C4-2B (cell line): ENCODE measurements around the gene C3orf33.

Experiments
- H3K27ac ChIP-seq: fragments of 450-650 bp; 2 replicates; pipeline ENCODE4 v1.5.1; 2017
- ZFX ChIP-seq: fragments of 450-650 bp; IDR thresholded peaks from 2 replicates; pipeline ENCODE4 v1.6.1; 2017
- TF ChIP-seq, protein P1 (sequence below): fragments of 450-650 bp; conservative IDR thresholded peaks from 2 replicates; pipeline ENCODE4 v1.5.1; 2017; ENCODE audit warnings: mild to moderate bottlenecking

C3orf33 gene

DNA sequence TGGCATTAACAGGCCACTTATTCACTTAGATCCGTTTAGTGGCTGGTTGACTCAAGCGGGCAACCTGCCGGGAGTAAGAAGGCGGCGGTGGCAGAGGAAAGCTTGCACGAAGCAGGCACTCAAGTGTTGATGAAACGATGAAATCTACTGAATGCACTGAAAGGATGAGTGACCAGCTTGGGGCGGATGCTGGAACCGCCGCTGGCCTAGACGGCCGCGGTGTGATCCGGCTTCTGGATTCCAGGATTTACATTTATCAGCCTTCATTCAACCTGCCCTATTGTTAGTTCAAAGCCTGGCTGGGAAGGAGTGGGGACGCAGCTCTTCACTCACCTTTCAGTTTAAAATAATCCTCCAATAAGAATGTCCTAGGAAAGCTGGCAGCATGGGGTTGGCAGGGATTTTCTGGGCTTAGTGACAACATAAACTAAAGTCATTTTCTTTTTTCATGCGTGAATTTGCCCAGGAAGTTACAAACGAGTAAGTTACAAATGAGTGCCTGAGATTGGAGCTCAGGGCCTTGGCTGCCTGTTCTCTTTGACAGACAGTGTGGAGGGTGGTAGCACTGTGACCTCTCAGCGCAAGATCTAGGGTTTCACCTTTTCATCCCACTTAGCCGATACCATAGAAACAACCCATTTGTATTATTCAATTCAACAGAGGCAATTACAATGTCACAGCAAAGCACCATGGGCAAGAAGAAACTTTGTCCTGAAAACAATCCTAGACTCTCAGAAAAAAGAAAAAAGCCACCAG lies 60.1 kb downstream of the C3orf33 start:
- H3K27ac ChIP-seq: no peak overlapping the region
- TF ChIP-seq ZFX: no peak
- TF ChIP-seq, protein P1, sequence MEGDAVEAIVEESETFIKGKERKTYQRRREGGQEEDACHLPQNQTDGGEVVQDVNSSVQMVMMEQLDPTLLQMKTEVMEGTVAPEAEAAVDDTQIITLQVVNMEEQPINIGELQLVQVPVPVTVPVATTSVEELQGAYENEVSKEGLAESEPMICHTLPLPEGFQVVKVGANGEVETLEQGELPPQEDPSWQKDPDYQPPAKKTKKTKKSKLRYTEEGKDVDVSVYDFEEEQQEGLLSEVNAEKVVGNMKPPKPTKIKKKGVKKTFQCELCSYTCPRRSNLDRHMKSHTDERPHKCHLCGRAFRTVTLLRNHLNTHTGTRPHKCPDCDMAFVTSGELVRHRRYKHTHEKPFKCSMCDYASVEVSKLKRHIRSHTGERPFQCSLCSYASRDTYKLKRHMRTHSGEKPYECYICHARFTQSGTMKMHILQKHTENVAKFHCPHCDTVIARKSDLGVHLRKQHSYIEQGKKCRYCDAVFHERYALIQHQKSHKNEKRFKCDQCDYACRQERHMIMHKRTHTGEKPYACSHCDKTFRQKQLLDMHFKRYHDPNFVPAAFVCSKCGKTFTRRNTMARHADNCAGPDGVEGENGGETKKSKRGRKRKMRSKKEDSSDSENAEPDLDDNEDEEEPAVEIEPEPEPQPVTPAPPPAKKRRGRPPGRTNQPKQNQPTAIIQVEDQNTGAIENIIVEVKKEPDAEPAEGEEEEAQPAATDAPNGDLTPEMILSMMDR: no peak

GRCh38 chr3:155744626-155745324 lies 61.3 kb downstream of the C3orf33 start, which contains the start of gene PLCH1:
Gene PLCH1 (minus strand): TSS chr3:155745071. CDS start chr3:155704224, 40,847 bp downstream.
- TF ChIP-seq, protein P1: no peak
- TF ChIP-seq ZFX: no peak
- H3K27ac ChIP-seq: peak within 1 kb of the TSS; percentile 58

- TF ChIP-seq, protein P1: no peak
- no peak for TF ChIP-seq ZFX
- H3K27ac ChIP-seq: peak overlapping the region; percentile 58
Measured at GRCh38 chr3:155744010-155744625, 62.0 kb downstream of the C3orf33 start.

- peak overlapping the region; percentile 58; the same call in 1 of the 2 replicates for H3K27ac ChIP-seq
- TF ChIP-seq ZFX: no peak
- TF ChIP-seq, protein P1: no peak
Measured at GRCh38 chr3:155743606-155744005, 62.5 kb downstream of the C3orf33 start.

- no peak overlapping the region for H3K27ac ChIP-seq
- TF ChIP-seq ZFX: no peak
- TF ChIP-seq, protein P1: no peak
Measured at GRCh38 chr3:155742349-155742965, 63.6 kb downstream of the C3orf33 start.

DNA sequence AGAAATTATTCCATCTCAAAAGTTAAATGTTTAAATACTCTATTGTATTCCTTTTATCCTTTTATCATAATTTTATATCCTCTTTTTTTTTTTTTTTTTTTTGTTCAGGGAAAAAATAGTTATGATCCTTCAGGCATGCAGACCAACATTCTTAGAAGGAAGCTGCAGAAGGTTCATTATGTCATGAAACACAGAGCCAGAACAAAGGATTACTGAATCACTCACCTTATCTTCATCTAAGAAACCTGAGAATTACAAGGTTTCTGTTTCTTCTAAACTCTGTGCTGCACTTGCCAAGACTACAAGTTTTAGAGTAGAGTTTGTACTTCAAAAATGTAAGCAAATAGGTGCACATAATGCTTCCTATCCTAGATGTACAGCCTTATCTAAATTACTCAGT lies 64.5 kb downstream of the C3orf33 start:
- TF ChIP-seq, protein P1: no peak
- TF ChIP-seq ZFX: no peak
- no peak overlapping the region for H3K27ac ChIP-seq
